GM13977 (cell line): ENCODE measurements around the gene RNF146.

ENCODE experiments used
- DNase-seq: peaks from one replicate; pipeline ENCODE4 v3.0.0; 2012; ENCODE audit warnings: low spot score
- CTCF ChIP-seq: IDR thresholded peaks from 2 replicates; pipeline ENCODE4 v1.5.1; 2012; ENCODE audit warnings: mild to moderate bottlenecking, control low read depth; ENCODE audit not compliant: insufficient read depth; ENCODE audit errors: extremely low read depth, missing control alignments
- in situ Hi-C: fragments of 300-500 bp; cut with MboI; formaldehyde crosslinking; loops from one replicate; pipeline ENCODE4 v1.12.0; 2022; ENCODE audit warnings: low sequenced_read_pairs, low pct_unique_long_range_greater_than_20kb, mixed read lengths, inconsistent platforms; ENCODE audit not compliant: unreplicated experiment

The RNF146 gene

GRCh38 chr6:127277878-127278843, 11.5 kb downstream of the RNF146 start:
- no peak for TF ChIP-seq CTCF
- in situ Hi-C loops: loop anchor here (25.0 kb wide), 1 partner anchor 134 kb away; no protein-coding TSS in a partner anchor
- no peak for DNase-seq

DNA sequence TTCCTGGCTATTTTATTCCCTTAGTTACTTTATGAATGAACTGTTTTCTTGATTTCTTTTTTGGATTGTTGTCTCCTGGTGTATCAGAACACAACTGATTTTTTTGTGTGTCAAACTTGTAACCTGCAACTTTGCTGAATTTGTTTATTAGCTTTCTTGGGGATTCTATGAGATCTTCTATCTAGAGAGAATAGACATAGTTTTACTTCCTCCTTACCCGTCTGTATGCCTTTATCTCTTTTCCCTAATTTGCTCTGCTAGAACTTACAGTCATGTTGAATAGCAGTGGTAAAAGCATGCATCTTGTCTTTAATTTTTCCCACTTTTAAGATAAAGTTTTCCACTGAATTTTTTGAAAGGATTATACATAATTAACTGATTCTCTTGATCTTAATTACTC, 13.2 kb downstream of the RNF146 start:
- in situ Hi-C loops: loop anchor here (25.0 kb wide), 1 partner anchor 132 kb away; no protein-coding TSS in a partner anchor
- no peak for DNase-seq
- TF ChIP-seq CTCF: no peak

DNA sequence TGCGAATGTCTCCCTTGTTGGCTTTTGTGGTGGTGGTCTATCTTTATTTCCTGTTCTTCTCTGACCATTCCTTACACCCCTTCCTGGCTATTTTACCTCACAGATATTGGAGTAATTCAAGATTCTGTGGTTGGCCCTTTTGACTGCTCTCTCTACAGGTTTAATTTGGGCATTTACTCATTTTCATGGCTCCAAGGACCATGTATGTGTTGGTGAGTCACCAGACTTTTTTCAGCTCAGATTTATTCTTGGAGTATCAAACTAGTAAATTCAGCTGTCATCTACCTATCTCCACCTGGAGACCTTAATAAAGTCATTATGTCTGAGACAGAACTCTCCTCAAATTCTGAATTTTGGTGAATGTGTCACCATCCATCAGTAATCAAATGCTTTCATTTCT, 15.5 kb downstream of the RNF146 start:
- TF ChIP-seq CTCF: no peak
- in situ Hi-C loops: loop anchor here (25.0 kb wide), 1 partner anchor 130 kb away; no protein-coding TSS in a partner anchor

GRCh38 chr6:127288705-127289104, 22.0 kb downstream of the RNF146 start:
- in situ Hi-C loops: loop anchor here (25.0 kb wide), 1 partner anchor 124 kb away; no protein-coding TSS in a partner anchor
- no peak for TF ChIP-seq CTCF
- no peak for DNase-seq

More for the DNA sequence above, 15.5 kb downstream of the RNF146 start:
- DNase-seq: no peak

- no peak for DNase-seq
Measured at GRCh38 chr6:127289934-127290333, 23.3 kb downstream of the RNF146 start.

More at GRCh38 chr6:127289934-127290333, 23.3 kb downstream of the RNF146 start:
- in situ Hi-C loops: loop anchor here (25.0 kb wide), 1 partner anchor 122 kb away; no protein-coding TSS in a partner anchor
- no peak for TF ChIP-seq CTCF
